B cell (primary cell): ENCODE data around the gene MRPL32.

ENCODE experiments used
- EZH2 ChIP-seq: IDR thresholded peaks from 2 replicates; pipeline ENCODE4 v1.6.1; 2012; ENCODE audit warnings: borderline replicate concordance, low read depth, mild to moderate bottlenecking, moderate library complexity, low read length; ENCODE audit not compliant: insufficient read depth, poor library complexity, severe bottlenecking
- TF ChIP-seq, protein P1 (sequence below): fragments of 200-600 bp; IDR thresholded peaks from one replicate; pipeline ENCODE4 v1.8.0; 2022; ENCODE audit warnings: antibody characterized with exemption, mild to moderate bottlenecking

GRCh38 chr7:42982604-42983115 lies 50.5 kb downstream of the MRPL32 start:
- TF ChIP-seq, protein P1, sequence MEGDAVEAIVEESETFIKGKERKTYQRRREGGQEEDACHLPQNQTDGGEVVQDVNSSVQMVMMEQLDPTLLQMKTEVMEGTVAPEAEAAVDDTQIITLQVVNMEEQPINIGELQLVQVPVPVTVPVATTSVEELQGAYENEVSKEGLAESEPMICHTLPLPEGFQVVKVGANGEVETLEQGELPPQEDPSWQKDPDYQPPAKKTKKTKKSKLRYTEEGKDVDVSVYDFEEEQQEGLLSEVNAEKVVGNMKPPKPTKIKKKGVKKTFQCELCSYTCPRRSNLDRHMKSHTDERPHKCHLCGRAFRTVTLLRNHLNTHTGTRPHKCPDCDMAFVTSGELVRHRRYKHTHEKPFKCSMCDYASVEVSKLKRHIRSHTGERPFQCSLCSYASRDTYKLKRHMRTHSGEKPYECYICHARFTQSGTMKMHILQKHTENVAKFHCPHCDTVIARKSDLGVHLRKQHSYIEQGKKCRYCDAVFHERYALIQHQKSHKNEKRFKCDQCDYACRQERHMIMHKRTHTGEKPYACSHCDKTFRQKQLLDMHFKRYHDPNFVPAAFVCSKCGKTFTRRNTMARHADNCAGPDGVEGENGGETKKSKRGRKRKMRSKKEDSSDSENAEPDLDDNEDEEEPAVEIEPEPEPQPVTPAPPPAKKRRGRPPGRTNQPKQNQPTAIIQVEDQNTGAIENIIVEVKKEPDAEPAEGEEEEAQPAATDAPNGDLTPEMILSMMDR = no peak
- TF ChIP-seq EZH2 = no peak
